K562 (cell line): ENCODE measurements around the gene CCT7. TPM values are rescaled to one million over a fixed set of nuclear protein-coding genes. Genes with fewer than 3 reads are reported as not detected.

Source experiments
- CHD1 ChIP-seq: fragments of 200-600 bp; sonication (generic); IDR thresholded peaks from one replicate; pipeline ENCODE4 v1.6.1; 2012; ENCODE audit warnings: mild to moderate bottlenecking, moderate library complexity, low read length, inconsistent platforms
- CXXC5 ChIP-seq: fragments of 250-450 bp; sonication (Bioruptor Pico); IDR thresholded peaks from 2 replicates; pipeline ENCODE4 v1.8.0; 2022; ENCODE audit warnings: inconsistent platforms, mild to moderate bottlenecking, moderate library complexity
- E2F6 ChIP-seq, 2 experiments: IDR thresholded peaks; 2 replicates each; pipeline ENCODE4 v1.6.1; 2011; ENCODE audit warnings: borderline replicate concordance in 1 of 2, control low read depth in 1 of 2, low read depth in 1 of 2, low read length in 1 of 2, mild to moderate bottlenecking in 1 of 2, mixed read lengths in 1 of 2, moderate library complexity in 1 of 2; ENCODE audit not compliant: insufficient read depth in 1 of 2, insufficient read length in 1 of 2, poor library complexity in 1 of 2, severe bottlenecking in 1 of 2; ENCODE audit errors: extremely low read depth in 1 of 2
- EGR1 ChIP-seq: fragments of 450-650 bp; conservative IDR thresholded peaks from 2 replicates; pipeline ENCODE4 v1.6.1; 2017; ENCODE audit warnings: mild to moderate bottlenecking
- ESRRA ChIP-seq: fragments of 450-650 bp; IDR thresholded peaks from 2 replicates; pipeline ENCODE4 v1.6.1; 2014; ENCODE audit warnings: low read depth, mild to moderate bottlenecking, moderate library complexity, borderline replicate concordance
- FIP1L1 ChIP-seq: fragments of 200-400 bp; formaldehyde crosslinking; IDR thresholded peaks from 2 replicates; pipeline ENCODE4 v1.6.1; 2018; ENCODE audit warnings: mild to moderate bottlenecking, low read depth, low read length; ENCODE audit not compliant: poor library complexity, severe bottlenecking
- FOXA3 ChIP-seq, 2 experiments: fragments of 450-650 bp in 1 of 2; sonication (generic) in 1 of 2; formaldehyde crosslinking; IDR thresholded peaks in 1 of 2; conservative IDR thresholded peaks in 1 of 2; 2 replicates each; pipeline versions ENCODE4 v1.4.0 to v1.8.0; 2020 to 2022; ENCODE audit warnings: mild to moderate bottlenecking in 2 of 2, missing genetic modification reagents in 1 of 2
- GATAD2A ChIP-seq: fragments of 450-650 bp; IDR thresholded peaks from 2 replicates; pipeline ENCODE4 v1.6.1; 2017
- MAZ ChIP-seq, 2 experiments: fragments of 450-650 bp in 1 of 2; sonication (generic) in 1 of 2; formaldehyde crosslinking; IDR thresholded peaks in 1 of 2; conservative IDR thresholded peaks in 1 of 2; 2 replicates each; pipeline versions ENCODE4 v1.4.0 to v1.5.0; 2020; ENCODE audit warnings: mild to moderate bottlenecking in 1 of 2, missing genetic modification reagents in 1 of 2
- MEIS2 ChIP-seq: fragments of 450-650 bp; IDR thresholded peaks from 2 replicates; pipeline ENCODE4 v1.6.1; 2014; ENCODE audit warnings: mild to moderate bottlenecking; ENCODE audit not compliant: partially characterized antibody
- MNT ChIP-seq, 2 experiments: fragments of 450-650 bp; conservative IDR thresholded peaks; 2 replicates each; pipeline ENCODE4 v1.6.1; 2017; ENCODE audit warnings: mild to moderate bottlenecking in 2 of 2, moderate library complexity in 2 of 2
- NRF1 ChIP-seq, 2 experiments: fragments of 450-650 bp; IDR thresholded peaks in 1 of 2; conservative IDR thresholded peaks in 1 of 2; 2 replicates each; pipeline ENCODE4 v1.6.1; 2014; ENCODE audit warnings: mild to moderate bottlenecking in 2 of 2
- OTX1 ChIP-seq: fragments of 450-650 bp; formaldehyde crosslinking; IDR thresholded peaks from 2 replicates; pipeline ENCODE4 v1.4.0; 2022; ENCODE audit warnings: mild to moderate bottlenecking
- POLR2G ChIP-seq: fragments of 200-400 bp; formaldehyde crosslinking; IDR thresholded peaks from 2 replicates; pipeline ENCODE4 v1.6.1; 2017; ENCODE audit warnings: low read depth, mild to moderate bottlenecking, antibody characterized with exemption, low read length, moderate library complexity
- RBFOX2 ChIP-seq: fragments of 200-400 bp; formaldehyde crosslinking; IDR thresholded peaks from 2 replicates; pipeline ENCODE4 v1.6.1; 2017; ENCODE audit warnings: low read depth, mild to moderate bottlenecking, low read length, moderate library complexity
- SMAD1 ChIP-seq: fragments of 150-350 bp; IDR thresholded peaks from 2 replicates; pipeline ENCODE4 v1.6.1; 2014; ENCODE audit warnings: low read length, low read depth; ENCODE audit not compliant: partially characterized antibody
- TAF15 ChIP-seq: fragments of 200-400 bp; formaldehyde crosslinking; IDR thresholded peaks from 2 replicates; pipeline ENCODE4 v1.6.1; 2017; ENCODE audit warnings: mild to moderate bottlenecking, low read depth, low read length, moderate library complexity
- TEAD4 ChIP-seq, 2 experiments: sonication (generic) in 1 of 2; formaldehyde crosslinking in 1 of 2; IDR thresholded peaks; 2 replicates each; pipeline versions ENCODE4 v1.6.1 to v1.8.0; 2012 to 2022; ENCODE audit warnings: borderline replicate concordance in 1 of 2, inconsistent platforms in 1 of 2, low read length in 1 of 2, mild to moderate bottlenecking in 1 of 2, missing genetic modification reagents in 1 of 2
- TGIF2 ChIP-seq: sonication (generic); formaldehyde crosslinking; IDR thresholded peaks from 2 replicates; pipeline ENCODE4 v1.8.1; 2022; ENCODE audit warnings: mild to moderate bottlenecking, missing genetic modification reagents, moderate library complexity
- ZBTB2 ChIP-seq: fragments of 450-650 bp; IDR thresholded peaks from 2 replicates; pipeline ENCODE4 v1.6.1; 2016; ENCODE audit warnings: antibody characterized with exemption
- ZNF507 ChIP-seq: conservative IDR thresholded peaks from 2 replicates; pipeline ENCODE4 v1.6.1; 2017; ENCODE audit warnings: missing genetic modification characterization, missing compliant biosample characterization
- ZNF778 ChIP-seq: fragments of 450-650 bp; formaldehyde crosslinking; IDR thresholded peaks from 2 replicates; pipeline ENCODE4 v1.4.0; 2020; ENCODE audit warnings: mild to moderate bottlenecking, moderate library complexity
- polyA plus RNA-seq, 8 experiments: library from polyadenylated mRNA; depleted of rRNA in 4 of 8; stranded (reverse) in 5 of 8; unstranded in 3 of 8; fragments of >200 nt; fragmentation: Nextera tagmentation in 2 of 8; fragmentation: Illumina TruSeq in 1 of 8; extraction: Ambion mirVana in 2 of 8; extraction: Trizol in 1 of 8; gene quantifications; 2 replicates each; pipeline versions ENCODE4 v1.2.1 to v1.2.3, GENCODE V29; 2011 to 2014; ENCODE audit warnings: inconsistent platforms in 1 of 8, missing spikeins in 1 of 8
- total RNA-seq, 7 experiments: library from RNA; depleted of rRNA in 6 of 7; stranded (reverse); fragments of >200 nt in 6 of 7; fragmentation: Illumina TruSeq in 2 of 7; extraction: Trizol in 2 of 7; gene quantifications; 2 replicates each; pipeline versions ENCODE4 v1.2.1 to v1.2.3, GENCODE V29; 2011 to 2021; ENCODE audit warnings: low replicate concordance in 1 of 7

CCT7 gene
- total and polyA plus RNA-seq, 9 of the 15 experiments (the other 6 are each of a cell fraction or from before 2014, with no cell fraction given), result 326 to 856 (median 638) TPM

- TF ChIP-seq FIP1L1, result peak; percentile 30
- TF ChIP-seq E2F6 (IDR thresholded peaks at IDR 0.05; ENCODE audit: borderline replicate concordance in 1 of 2, extremely low read depth in 1 of 2, insufficient read depth in 1 of 2, insufficient read length in 1 of 2, low read depth in 1 of 2, low read length in 1 of 2, poor library complexity in 1 of 2, severe bottlenecking in 1 of 2), result peak; percentile 74 to 88
- TF ChIP-seq EGR1, result peak; percentile 88
- TF ChIP-seq MAZ (CRISPR knock-in tag; conservative IDR thresholded peaks at IDR 0.05 in 1 of 2, IDR thresholded peaks at IDR 0.05 in 1 of 2), result peak; percentile 27 to 58; a peak in 2 of 4 replicates
- TF ChIP-seq SMAD1, result no peak
- no peak for TF ChIP-seq ZNF778 (CRISPR knock-in tag)
- TF ChIP-seq TAF15, result no peak
- TF ChIP-seq NRF1 (conservative IDR thresholded peaks at IDR 0.05 in 1 of 2, IDR thresholded peaks at IDR 0.05 in 1 of 2), result peak; percentile 84 to 88
- TF ChIP-seq TGIF2 (CRISPR knock-in tag), result peak; percentile 6; the same call in 1 of the 2 replicates
- no peak for TF ChIP-seq ZNF507
- peak; percentile 79 for TF ChIP-seq MEIS2
- TF ChIP-seq CHD1, result peak; percentile 61
- 0 out of 2 replicates have a peak, but pooled peaks have one; percentile 35 for TF ChIP-seq GATAD2A
- TF ChIP-seq FOXA3 (CRISPR knock-in tag; conservative IDR thresholded peaks at IDR 0.05 in 1 of 2, IDR thresholded peaks at IDR 0.05 in 1 of 2), result 0 out of 4 replicates have a peak, but pooled peaks of 1 of the 2 experiments have one; percentile 28
- peak; percentile 76 for TF ChIP-seq ZBTB2
- peak; percentile 60 to 89 for TF ChIP-seq MNT (conservative IDR thresholded peaks at IDR 0.05)
- no peak for TF ChIP-seq TEAD4 (IDR thresholded peaks at IDR 0.05; ENCODE audit: low read length)
- no peak for TF ChIP-seq TEAD4 (CRISPR knock-in tag; IDR thresholded peaks at IDR 0.05; ENCODE audit: borderline replicate concordance)
- peak; percentile 80 for TF ChIP-seq CXXC5 (CRISPR knock-in tag)
- peak; percentile 83 for TF ChIP-seq POLR2G
- peak; percentile 72 for TF ChIP-seq RBFOX2
- 0 out of 2 replicates have a peak, but pooled peaks have one; percentile 4 for TF ChIP-seq ESRRA
- no peak for TF ChIP-seq OTX1
Measured at GRCh38 chr2:73233154-73233931, 765 bp upstream of the CCT7 start, which contains the start of gene PRADC1 (continued).
